HEK293T (cell line): ENCODE results near the gene MRC1.

Source experiments
- ARNT ChIP-seq: fragments of 450-650 bp; IDR thresholded peaks from 2 replicates; pipeline ENCODE4 v1.6.1; 2017; ENCODE audit warnings: mild to moderate bottlenecking
- BHLHE40 ChIP-seq: fragments of 450-650 bp; IDR thresholded peaks from 2 replicates; pipeline ENCODE4 v1.6.1; 2016; ENCODE audit warnings: mild to moderate bottlenecking, moderate library complexity, borderline replicate concordance
- ELF4 ChIP-seq: fragments of 450-650 bp; IDR thresholded peaks from 2 replicates; pipeline ENCODE4 v1.6.1; 2017; ENCODE audit warnings: antibody characterized with exemption
- FOXA1 ChIP-seq: fragments of 450-650 bp; IDR thresholded peaks from 2 replicates; pipeline ENCODE4 v1.6.1; 2016; ENCODE audit warnings: mild to moderate bottlenecking
- FOXK2 ChIP-seq: fragments of 450-650 bp; IDR thresholded peaks from 2 replicates; pipeline ENCODE4 v1.6.1; 2016; ENCODE audit warnings: mild to moderate bottlenecking
- FOXM1 ChIP-seq: fragments of 450-650 bp; IDR thresholded peaks from 2 replicates; pipeline ENCODE4 v1.6.1; 2017; ENCODE audit warnings: mild to moderate bottlenecking, borderline replicate concordance
- LEF1 ChIP-seq: fragments of 450-650 bp; IDR thresholded peaks from 2 replicates; pipeline ENCODE4 v1.6.1; 2017; ENCODE audit warnings: mild to moderate bottlenecking, borderline replicate concordance
- NFRKB ChIP-seq: fragments of 450-650 bp; IDR thresholded peaks from 2 replicates; pipeline ENCODE4 v1.6.1; 2016; ENCODE audit warnings: mild to moderate bottlenecking, moderate library complexity
- SP1 ChIP-seq: fragments of 450-650 bp; IDR thresholded peaks from 2 replicates; pipeline ENCODE4 v1.6.1; 2017
- SUZ12 ChIP-seq: fragments of 450-650 bp; IDR thresholded peaks from 2 replicates; pipeline ENCODE4 v1.6.1; 2016; ENCODE audit warnings: mild to moderate bottlenecking
- TARDBP ChIP-seq: fragments of 450-650 bp; IDR thresholded peaks from 2 replicates; pipeline ENCODE4 v1.6.1; 2016

DNA sequence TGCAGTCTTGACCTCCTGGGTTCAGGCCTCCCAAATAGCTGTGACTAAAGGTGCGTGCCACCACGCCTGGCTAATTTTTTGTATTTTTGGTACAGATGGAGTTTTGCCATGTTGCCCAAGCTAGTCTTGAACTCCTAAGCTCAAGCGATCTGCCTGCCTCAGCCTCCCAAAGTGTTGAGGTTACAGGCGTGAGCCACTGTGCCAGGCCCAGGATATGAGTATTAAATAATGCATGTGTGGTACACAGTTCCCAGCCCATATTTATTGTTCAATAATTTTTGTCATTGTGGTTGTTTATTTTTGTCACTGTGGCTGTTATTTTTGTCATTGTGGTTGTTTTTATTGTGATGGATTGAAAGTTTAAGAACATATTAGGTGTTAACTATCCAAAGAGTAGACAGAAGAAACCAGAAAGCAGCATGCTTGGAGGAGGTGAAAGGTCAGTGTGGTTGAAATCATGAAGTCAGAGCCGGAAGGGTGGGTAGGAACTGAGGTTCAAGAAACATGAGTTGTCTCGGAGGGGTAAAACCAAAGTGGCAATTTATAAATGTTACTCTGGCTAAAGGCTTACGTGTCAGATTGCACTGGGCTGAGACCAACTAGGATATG lies 45.0 kb downstream of the MRC1 start:
- no peak for TF ChIP-seq SP1
- TF ChIP-seq ARNT = no peak
- no peak for TF ChIP-seq LEF1
- TF ChIP-seq FOXM1 = no peak
- TF ChIP-seq SUZ12 = no peak
- no peak for TF ChIP-seq BHLHE40
- TF ChIP-seq FOXA1 = no peak
- no peak for TF ChIP-seq ELF4
- no peak for TF ChIP-seq FOXK2
- no peak for TF ChIP-seq NFRKB
- TF ChIP-seq TARDBP = no peak
